ENCODE data around the gene ALX1. TPM values are rescaled to one million over a fixed set of nuclear protein-coding genes. Genes with fewer than 3 reads are reported as not detected.

ALX1 gene
- total RNA-seq, 1 experiment from 2014 or later = 2.1 TPM

GRCh38 chr12:85257671-85258070, 22.3 kb upstream of the ALX1 start:
- Mint-ChIP-seq H3K27me3 (ENCODE audit: low read depth) (no peaks in the 10 kb centered on the region), H3K27ac (no peak overlapping the region), H3K4me1 (no peaks in the 10 kb centered on the region), H3K9me3 (no peaks in the 10 kb centered on the region), H3K36me3 (ENCODE audit: insufficient read depth in 1 of 3, low read depth in 3 of 3) (no peaks in the 10 kb centered on the region), H3K4me3 (no peak overlapping the region)
- no peak overlapping the region for H4K91ac ChIP-seq (ENCODE audit: insufficient read length, low read depth, low read length)
- no peak for TF ChIP-seq CTCF (conservative IDR thresholded peaks at IDR 0.05)
- H2BK120ac ChIP-seq (ENCODE audit: low read depth, low read length, poor library complexity, severe bottlenecking) = no peak overlapping the region
- H3K79me1 ChIP-seq (ENCODE audit: insufficient read depth, low read depth, low read length, poor library complexity, severe bottlenecking) = no peaks in the 10 kb centered on the region
- no peaks in the 10 kb centered on the region for H3K4me1 ChIP-seq (ENCODE audit: insufficient read depth, low read length)
- H2AFZ ChIP-seq (ENCODE audit: low read length) = no peak overlapping the region
- H3K4ac ChIP-seq (ENCODE audit: low read depth, low read length) = no peak overlapping the region
- no peak overlapping the region for H3K4me2 ChIP-seq (ENCODE audit: insufficient read depth, insufficient read length, low read length)
- no peak overlapping the region for H3K27ac ChIP-seq (ENCODE audit: insufficient read length, low read depth, low read length)
- DNase-seq = no peak
- no peak overlapping the region for H3K14ac ChIP-seq (ENCODE audit: insufficient read depth, low read length)
- H2BK20ac ChIP-seq (ENCODE audit: low read depth, low read length, poor library complexity, severe bottlenecking) = no peak overlapping the region
- H3K9me3 ChIP-seq (ENCODE audit: control insufficient read depth, low read depth, low read length) = no peaks in the 10 kb centered on the region
- H3T11ph ChIP-seq (ENCODE audit: low read length) = no peak overlapping the region
- H3K18ac ChIP-seq (ENCODE audit: insufficient read length, low read depth, low read length) = no peak overlapping the region
- no peak overlapping the region for H2BK15ac ChIP-seq (ENCODE audit: low read depth, low read length)
- H3K56ac ChIP-seq (ENCODE audit: insufficient read length, low read depth, low read length) = no peak overlapping the region
- H4K5ac ChIP-seq (ENCODE audit: insufficient read length, low read depth, low read length) = no peak overlapping the region
- H4K8ac ChIP-seq (replicated peaks; ENCODE audit: insufficient read length, low read depth, low read length) = no peak overlapping the region
- no peak overlapping the region for H2AK5ac ChIP-seq (ENCODE audit: insufficient read length, low read length)
- H2BK5ac ChIP-seq (ENCODE audit: insufficient read length, low read length) = no peak overlapping the region
- H3K27me3 ChIP-seq (ENCODE audit: insufficient read depth, low read length) = no peaks in the 10 kb centered on the region
- no peaks in the 10 kb centered on the region for H3K79me2 ChIP-seq (ENCODE audit: insufficient read depth, low read length)
- H3K9ac ChIP-seq (ENCODE audit: extremely low read depth, insufficient read length, low read length) = no peak overlapping the region
- no peak overlapping the region for H3K23ac ChIP-seq (ENCODE audit: insufficient read length, low read depth, low read length)
- no peaks in the 10 kb centered on the region for H3K23me2 ChIP-seq (ENCODE audit: insufficient read length, low read depth, low read length, poor library complexity, severe bottlenecking)
- H2BK12ac ChIP-seq (ENCODE audit: insufficient read length, low read depth, low read length) = no peak overlapping the region
- WGBS (ENCODE audit: extremely low coverage, insufficient read length, low lambda C conversion rate) = no CpG with 5 or more reads among the region's 1 CpG
- H4K20me1 ChIP-seq (ENCODE audit: control insufficient read depth, insufficient read depth, insufficient read length) = no peaks in the 10 kb centered on the region

Measured in H9 (cell line).